GM21447 (cell line): ENCODE measurements around the gene UBE2I.
"Not testable (repeated sequence)": the region's sequence is repeated elsewhere in the genome, so short reads cannot be mapped to it uniquely, and the experiment has no call there.

Experiments used
- ATAC-seq: cut with Tn5 transposase; IDR thresholded peaks from one replicate; pipeline ENCODE4 v1.9.1; 2021; ENCODE audit not compliant: unreplicated experiment

Gene UBE2I

GRCh38 chr16:1292208-1292607 lies 17.2 kb upstream of the UBE2I start:
- not testable (repeated sequence) for ATAC-seq

DNA sequence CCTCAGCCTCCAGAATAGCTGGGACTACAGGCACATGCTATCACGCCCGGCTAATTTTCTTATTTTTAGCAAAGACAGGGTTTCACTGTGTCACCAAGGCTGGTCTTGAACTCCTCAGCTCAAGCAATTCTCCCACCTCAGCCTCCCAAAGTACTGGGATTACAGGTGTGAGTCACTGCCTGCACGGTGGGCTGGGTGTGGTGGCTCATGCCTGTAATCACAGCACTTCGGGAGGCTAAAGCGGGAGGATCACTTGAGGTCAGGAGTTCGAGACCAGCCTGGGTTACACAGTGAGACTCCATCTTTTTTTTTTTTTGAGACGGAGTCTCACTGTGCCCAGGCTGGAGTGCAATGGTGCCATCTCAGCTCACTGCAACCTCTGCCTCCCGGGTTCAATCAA lies 16.6 kb upstream of the UBE2I start:
- ATAC-seq, result not testable (repeated sequence)

DNA sequence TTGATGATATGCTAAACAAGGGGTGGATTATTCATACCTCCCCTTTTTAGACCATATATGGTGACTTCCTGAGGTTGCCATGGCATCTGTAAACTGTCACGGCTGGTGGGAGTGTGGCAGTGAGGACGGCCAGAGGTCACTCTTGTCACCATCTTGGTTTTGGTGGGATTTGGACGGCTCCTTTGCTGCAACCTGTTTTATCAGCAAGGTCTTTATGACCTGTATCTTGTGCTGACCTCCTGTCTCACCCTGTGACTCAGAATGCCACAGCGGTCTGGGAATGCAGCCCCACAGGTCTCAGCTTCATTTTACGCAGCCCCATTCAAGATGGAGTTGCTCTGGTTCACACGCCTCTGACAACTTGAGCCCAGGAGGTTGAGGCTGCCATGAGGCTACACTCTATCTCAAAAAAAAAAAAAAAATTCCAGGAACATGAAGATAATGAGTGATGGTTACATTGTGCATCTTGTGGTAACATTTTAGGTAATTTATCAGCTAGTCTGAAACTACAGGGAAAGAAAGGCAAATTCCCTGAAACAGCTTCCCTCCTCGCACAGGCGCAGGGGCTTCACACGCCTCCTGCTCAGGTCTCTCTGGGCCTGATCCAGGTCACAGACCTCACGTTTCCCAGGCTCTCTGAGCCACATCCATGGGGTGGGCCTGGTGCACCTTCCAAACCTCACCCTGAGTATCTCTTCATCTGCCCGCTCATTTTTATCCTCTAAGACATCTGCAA lies 15.3 kb upstream of the UBE2I start:
- no peak for ATAC-seq

GRCh38 chr16:1295465-1295864 lies 14.0 kb upstream of the UBE2I start:
- no peak for ATAC-seq

GRCh38 chr16:1296688-1297017 lies 12.8 kb upstream of the UBE2I start:
- ATAC-seq, result not testable (repeated sequence)

DNA sequence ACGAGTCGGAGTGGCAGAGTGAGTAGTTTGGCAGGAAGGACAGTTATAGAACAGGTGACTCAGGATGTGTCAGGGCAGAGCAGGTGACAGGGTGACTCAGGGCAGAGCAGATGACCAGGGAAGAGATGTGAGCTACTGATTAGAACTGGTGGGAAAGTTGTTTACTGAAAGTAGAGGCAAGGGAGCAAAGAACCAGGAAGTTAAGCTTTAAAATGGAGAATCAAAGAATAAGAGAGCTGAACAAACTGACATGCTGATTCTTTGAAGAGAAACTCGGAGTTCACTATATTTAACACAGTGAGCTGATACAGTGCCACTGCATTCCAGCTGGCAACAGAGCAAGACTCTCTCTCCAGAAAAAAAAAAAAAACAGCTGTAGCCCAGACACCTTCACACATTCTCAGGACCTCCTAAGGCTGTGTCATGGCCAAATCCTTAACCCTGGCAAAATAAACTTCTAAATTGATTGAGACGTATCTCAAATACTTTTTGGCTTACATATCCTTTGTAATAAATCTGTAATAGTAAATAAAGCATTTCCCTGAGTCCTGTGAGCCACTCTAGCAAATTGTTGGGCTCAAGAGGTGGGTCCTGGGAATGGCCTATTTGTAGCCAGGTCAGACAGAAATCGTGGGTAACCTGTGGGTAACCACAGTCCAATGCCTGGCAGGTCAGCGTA lies 12.3 kb upstream of the UBE2I start:
- no peak for ATAC-seq

- ATAC-seq, result no peak
Observed at GRCh38 chr16:1298406-1298805, 11.0 kb upstream of the UBE2I start.

DNA sequence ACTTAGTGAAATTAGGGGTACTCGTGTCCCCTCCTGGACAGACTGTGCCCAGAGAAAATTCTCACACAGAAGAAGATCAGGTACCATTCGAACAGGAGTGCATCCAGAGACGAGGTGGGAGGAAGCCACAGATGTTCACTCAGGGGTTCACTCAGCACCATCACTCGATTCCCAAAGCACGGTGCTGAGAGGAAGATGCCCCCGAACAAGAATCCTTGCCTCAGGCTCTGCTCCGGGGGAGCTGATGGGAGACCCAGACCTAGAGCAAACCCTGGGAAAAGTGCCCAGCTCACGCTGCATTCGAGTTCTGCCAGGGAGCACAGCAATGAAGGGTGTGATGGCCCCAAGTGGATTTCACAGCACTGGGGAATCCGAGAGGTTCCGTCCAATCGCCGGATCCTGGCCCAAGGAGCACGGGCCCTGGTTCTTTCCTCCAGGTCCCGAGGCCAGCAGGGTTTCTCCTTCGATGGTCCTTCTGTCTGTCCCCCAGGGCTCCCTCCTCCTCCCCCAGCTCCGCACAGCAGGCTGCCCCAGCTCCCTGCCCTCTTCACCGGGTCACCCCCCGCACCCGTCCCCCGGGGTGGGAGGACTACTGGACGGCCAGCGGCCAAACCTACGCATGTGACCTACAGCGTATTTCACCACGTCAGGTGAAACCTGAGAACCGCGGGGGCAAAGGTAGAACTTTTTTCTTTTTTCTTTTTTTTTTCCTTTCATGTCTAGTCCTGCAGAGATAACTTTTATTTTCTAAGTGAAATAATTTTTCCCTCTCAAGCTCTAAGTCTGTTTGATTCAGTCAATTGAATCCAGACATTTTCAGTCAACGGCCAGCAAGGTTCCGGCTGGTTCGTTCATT lies 10.2 kb upstream of the UBE2I start:
- ATAC-seq, result no peak

DNA sequence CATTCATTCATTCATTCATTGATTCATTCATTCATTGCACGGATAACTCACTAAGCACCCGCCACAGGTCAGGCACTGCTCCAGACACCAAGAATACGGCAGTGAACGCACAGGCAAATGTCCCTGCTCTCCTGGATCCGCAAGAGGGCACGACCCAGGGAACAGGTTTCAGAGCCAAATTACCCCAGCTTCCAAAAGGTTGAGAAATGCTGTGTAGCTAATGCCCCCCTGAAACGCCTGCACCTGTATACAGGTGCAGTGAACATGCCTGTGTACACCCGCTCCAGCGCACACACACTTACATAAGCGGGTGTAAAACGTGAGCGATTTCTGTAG lies 9.6 kb upstream of the UBE2I start:
- ATAC-seq, result no peak

GRCh38 chr16:1300664-1301476 lies 8.6 kb upstream of the UBE2I start:
- no peak for ATAC-seq

GRCh38 chr16:1301562-1301961 lies 7.9 kb upstream of the UBE2I start:
- no peak for ATAC-seq

- no peak for ATAC-seq
Observed at GRCh38 chr16:1305823-1306222, 3.6 kb upstream of the UBE2I start.

DNA sequence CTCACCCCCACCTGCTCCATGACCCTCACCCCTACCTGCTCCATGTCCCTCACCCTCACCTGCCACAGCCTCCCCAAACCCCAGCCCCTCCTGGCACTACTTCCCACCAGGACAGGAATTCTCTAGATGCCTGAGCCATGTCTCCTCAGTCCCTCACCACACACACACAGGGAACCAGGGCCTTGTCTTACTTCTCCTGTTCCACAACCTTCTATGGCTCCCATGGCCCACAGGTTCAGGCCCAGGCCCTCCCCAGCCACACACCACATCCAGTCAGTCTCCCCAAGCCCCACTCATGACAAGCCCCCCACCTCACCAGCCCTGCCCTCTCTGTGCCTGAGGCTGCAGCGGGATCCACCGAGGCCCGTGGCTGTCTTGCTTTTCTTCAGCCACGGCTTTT lies 3.1 kb upstream of the UBE2I start:
- ATAC-seq, result no peak

DNA sequence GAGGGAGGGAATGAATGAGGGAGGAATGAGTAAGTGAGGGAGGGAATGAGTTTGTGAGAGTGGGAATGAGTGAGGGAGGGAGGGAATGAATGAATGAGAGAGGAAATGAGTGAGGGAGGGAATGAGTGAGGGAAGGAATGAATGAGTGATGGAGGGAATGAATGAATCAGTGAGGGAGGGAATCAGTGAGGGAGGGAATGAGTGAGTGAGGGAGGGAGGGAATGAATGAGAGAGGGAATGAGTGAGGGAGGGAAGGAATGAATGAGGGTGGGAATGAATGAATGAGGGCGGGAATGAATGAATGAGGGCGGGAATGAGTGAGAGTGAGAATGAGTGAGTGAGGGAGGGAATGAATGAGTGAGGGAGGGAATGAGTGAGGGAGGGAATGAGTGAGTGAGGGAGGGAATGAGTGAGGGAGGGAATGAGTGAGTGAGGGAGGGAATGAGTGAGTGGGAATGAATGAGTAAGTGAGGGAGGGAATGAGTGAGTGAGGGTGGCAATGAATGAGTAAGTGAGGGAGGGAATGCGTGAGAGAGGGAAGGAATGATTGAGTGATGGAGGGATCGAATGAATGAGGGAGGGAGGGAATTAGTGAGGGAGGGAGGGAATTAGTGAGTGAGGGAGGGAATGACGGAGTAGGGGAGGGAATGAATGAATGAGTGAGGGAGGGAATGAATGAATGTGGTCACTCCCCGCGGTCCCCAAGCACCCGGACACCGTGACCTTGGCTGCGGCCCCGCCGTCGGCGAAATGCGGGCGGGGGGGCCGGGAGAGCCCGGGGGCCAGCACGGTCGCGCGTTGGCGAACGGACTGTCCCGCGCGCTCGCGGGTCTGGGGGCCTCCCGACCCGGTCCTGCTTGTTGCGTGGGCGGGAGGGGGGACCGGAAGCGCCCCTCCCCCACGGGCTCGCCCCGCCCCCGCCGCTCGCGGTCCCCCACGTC lies 1.1 kb upstream of the UBE2I start:
- ATAC-seq, result peak; percentile 3

DNA sequence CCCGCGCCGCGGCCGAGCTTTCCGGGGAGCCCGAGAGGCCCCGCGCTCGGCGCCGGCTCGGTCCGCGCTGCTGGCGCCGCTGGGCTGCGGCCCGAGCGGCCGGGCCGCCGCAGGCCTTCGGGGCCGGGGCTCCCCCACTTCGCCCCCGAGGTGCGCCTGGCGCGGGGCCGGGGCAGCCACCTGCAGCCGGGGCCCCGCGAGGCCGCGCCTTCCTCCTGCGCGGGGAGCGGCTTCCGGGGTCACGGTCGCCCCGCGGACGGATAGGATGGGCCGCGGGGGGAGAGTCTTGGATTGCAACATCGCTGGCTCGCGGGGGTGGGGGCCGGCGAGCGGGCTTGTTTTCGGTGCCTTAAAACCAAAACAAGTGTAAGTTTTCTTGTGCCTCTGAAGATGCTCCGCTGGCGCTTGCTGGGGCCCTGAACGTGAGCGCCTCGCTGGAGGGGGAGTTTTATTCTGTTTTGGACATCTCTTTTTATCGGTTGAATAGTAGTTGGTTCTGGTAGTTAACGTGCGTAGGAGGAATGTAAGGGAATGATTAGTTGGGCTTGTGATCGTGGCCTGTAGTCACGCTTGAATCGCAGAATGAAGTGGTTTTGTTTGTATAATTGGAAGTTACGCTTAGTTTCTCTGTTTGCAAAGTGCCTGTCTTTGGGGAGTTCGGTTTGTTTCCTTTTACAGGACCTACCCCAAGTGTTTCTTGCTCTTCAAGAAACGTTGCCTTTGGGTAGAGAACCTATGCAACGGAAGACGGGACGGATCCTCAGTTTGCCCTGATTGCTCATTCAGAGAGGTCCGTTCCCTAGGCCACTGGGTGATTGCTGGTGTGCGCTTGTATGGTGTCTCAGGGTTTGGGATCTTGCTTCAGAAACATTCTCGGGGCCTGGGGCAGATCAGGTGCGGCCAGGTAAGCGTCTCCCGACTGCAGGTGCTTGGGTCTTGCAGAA lies 724 bp downstream of the UBE2I start:
- no peak for ATAC-seq

GRCh38 chr16:1310832-1311200 lies 1.4 kb downstream of the UBE2I start:
- ATAC-seq, result no peak

DNA sequence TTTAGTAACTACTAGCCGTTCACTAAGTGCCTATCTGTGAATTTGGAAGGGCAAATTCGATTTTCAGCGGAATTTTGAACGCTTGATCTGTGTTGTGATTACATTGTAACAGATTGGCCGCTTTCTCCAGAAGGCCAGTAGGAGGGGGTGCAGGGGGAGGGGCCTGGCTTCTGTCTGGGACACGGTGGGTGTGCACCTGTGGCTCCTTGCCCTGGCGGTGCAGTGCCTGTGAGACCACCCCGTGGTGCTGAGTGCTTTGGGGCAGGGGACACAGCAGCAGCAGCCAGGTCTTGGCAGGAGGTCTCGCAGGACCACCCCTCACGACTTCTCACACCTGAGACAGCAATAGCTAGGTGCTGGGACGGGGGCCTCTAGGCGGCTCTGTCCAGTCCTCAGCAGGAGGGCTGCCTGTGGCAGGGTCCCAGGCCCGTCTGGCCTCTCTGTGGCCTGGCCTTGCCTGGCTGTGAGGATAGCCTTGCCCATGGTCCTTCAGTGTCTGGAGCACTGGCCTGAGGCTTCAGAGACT lies 1.8 kb downstream of the UBE2I start:
- ATAC-seq, result no peak

GRCh38 chr16:1311738-1312466 lies 2.5 kb downstream of the UBE2I start:
- no peak for ATAC-seq
